ENCODE data around the gene IVL.

DNA sequence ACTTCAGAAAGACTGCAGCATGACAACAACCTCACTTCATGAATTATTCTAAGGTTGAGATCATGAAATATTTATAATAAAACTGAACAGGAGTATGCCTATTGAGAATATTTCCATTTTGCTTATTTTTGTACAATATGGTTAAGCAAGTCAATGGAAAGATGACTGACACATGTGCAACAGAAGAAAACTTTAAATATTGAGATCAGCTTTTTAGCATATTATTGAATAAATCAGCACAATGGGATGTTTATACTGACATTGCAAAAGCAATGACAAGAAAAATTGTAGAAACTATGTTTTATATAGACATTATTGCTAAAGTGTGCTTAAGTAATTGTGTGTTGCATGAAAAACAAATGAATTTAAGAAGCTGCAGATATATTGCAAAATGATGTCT lies 43.9 kb upstream of the IVL start:
- TF ChIP-seq CTCF (IDR thresholded peaks at IDR 0.05) (no peak), POLR2AphosphoS5 (IDR thresholded peaks at IDR 0.05; ENCODE audit: insufficient read depth in 1 of 2, low read depth in 1 of 2) (no peak), POLR2A (IDR thresholded peaks at IDR 0.05) (no peak)

Measured in vagina (tissue), 2 donors.